Prostate gland (tissue), 2 donors: Measurements from ENCODE around the gene LCN1. TPM values are rescaled to one million over a fixed set of nuclear protein-coding genes. Genes with fewer than 3 reads are reported as not detected.

ENCODE experiments used
- DNase-seq: peaks from one replicate; pipeline ENCODE4 v3.0.0-alpha.2; 2019; ENCODE audit warnings: low spot score
- H3K27ac ChIP-seq, 2 donors: fragments of 200-600 bp; sonication (generic); 2 replicates each; pipeline ENCODE4 v1.5.1; 2017 to 2019
- H3K27me3 ChIP-seq: fragments of 200-600 bp; sonication (generic); replicated peaks from 2 replicates; pipeline ENCODE4 v1.5.1; 2019; ENCODE audit not compliant: insufficient read depth
- H3K36me3 ChIP-seq, 2 donors: fragments of 200-600 bp; sonication (generic); 1 replicate in 1 of 2; 2 replicates in 1 of 2; pipeline versions ENCODE4 v1.5.1 to v1.8.1; 2017 to 2019
- H3K4me1 ChIP-seq: fragments of 200-600 bp; sonication (generic); replicated peaks from 2 replicates; pipeline ENCODE4 v1.5.1; 2019
- H3K4me3 ChIP-seq, 2 donors: fragments of 200-600 bp; sonication (generic); 2 replicates each; pipeline ENCODE4 v1.5.1; 2017 to 2019
- H3K9me3 ChIP-seq: fragments of 200-600 bp; sonication (generic); 2 replicates; pipeline ENCODE4 v1.5.1; 2017
- POLR2A ChIP-seq: fragments of 450-650 bp; IDR thresholded peaks from one replicate; pipeline ENCODE4 v1.6.1; 2016; ENCODE audit warnings: antibody characterized with exemption, mild to moderate bottlenecking
- POLR2AphosphoS5 ChIP-seq: sonication (generic); formaldehyde crosslinking; IDR thresholded peaks from one replicate; pipeline ENCODE4 v1.6.1; 2017; ENCODE audit warnings: antibody characterized with exemption
- WGBS: methylation state at CpG from one replicate; pipeline ENCODE4 v1.1.5; 2018; 5-methylcytosine and 5-hydroxymethylcytosine counted together
- intact Hi-C: fragments of 100-400 bp; cut with DNase I; formaldehyde crosslinking; loops from one replicate; pipeline ENCODE4 v1.14.2; 2022
- total RNA-seq, 2 donors: library from RNA; depleted of rRNA; stranded (reverse); fragments of >200 nt; gene quantifications; one replicate each; pipeline ENCODE4 v1.1.0, GENCODE V29; 2016
- TF ChIP-seq, protein P1 (sequence below), 4 experiments: fragments of 200-600 bp in 2 of 4; fragments of 450-650 bp in 2 of 4; sonication (generic) in 2 of 4; IDR thresholded peaks; 1 replicate in 3 of 4; 2 replicates in 1 of 4; pipeline ENCODE4 v1.5.1; 2016 to 2019; ENCODE audit warnings: antibody characterized with exemption in 4 of 4, mild to moderate bottlenecking in 2 of 4, moderate library complexity in 2 of 4

Gene LCN1
- total RNA-seq, 2 donors from 2014 or later, result not detected

GRCh38 chr9:135476561-135477355 lies 44.5 kb upstream of the LCN1 start:
- intact Hi-C loops, result no loop called here
- TF ChIP-seq, protein P1, sequence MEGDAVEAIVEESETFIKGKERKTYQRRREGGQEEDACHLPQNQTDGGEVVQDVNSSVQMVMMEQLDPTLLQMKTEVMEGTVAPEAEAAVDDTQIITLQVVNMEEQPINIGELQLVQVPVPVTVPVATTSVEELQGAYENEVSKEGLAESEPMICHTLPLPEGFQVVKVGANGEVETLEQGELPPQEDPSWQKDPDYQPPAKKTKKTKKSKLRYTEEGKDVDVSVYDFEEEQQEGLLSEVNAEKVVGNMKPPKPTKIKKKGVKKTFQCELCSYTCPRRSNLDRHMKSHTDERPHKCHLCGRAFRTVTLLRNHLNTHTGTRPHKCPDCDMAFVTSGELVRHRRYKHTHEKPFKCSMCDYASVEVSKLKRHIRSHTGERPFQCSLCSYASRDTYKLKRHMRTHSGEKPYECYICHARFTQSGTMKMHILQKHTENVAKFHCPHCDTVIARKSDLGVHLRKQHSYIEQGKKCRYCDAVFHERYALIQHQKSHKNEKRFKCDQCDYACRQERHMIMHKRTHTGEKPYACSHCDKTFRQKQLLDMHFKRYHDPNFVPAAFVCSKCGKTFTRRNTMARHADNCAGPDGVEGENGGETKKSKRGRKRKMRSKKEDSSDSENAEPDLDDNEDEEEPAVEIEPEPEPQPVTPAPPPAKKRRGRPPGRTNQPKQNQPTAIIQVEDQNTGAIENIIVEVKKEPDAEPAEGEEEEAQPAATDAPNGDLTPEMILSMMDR (IDR thresholded peaks at IDR 0.05), result no peak
- no peak for TF ChIP-seq POLR2AphosphoS5
- Histone ChIP-seq H3K4me3 (no peak overlapping the region), H3K27ac (no peak overlapping the region), H3K4me1 (peaks cover 2% of the 10 kb centered on the region), H3K9me3 (no peaks in the 10 kb centered on the region), H3K27me3 (no peaks in the 10 kb centered on the region), H3K36me3 (no peaks in the 10 kb centered on the region)
- WGBS, result 85% methylated on average over 10 of the region's 10 CpGs
- DNase-seq, result no peak

- Histone ChIP-seq H3K9me3 (no peaks in the 10 kb centered on the region), H3K4me3 (no peak overlapping the region), H3K27ac (no peak overlapping the region), H3K36me3 (no peaks in the 10 kb centered on the region), H3K27me3 (no peaks in the 10 kb centered on the region), H3K4me1 (peaks cover 2% of the 10 kb centered on the region)
- intact Hi-C loops, result no loop called here
- 62% methylated on average over 10 of the region's 10 CpGs for WGBS
- DNase-seq, result no peak
- no peak for TF ChIP-seq POLR2AphosphoS5
- TF ChIP-seq, protein P1 (IDR thresholded peaks at IDR 0.05), result no peak
Observed at GRCh38 chr9:135478191-135478590, 43.0 kb upstream of the LCN1 start.

- Histone ChIP-seq H3K27me3 (no peaks in the 10 kb centered on the region), H3K9me3 (no peaks in the 10 kb centered on the region), H3K4me3 (peak overlapping the region; percentile 57 to 72), H3K4me1 (peaks cover 2% of the 10 kb centered on the region), H3K36me3 (no peaks in the 10 kb centered on the region), H3K27ac (peak overlapping the region; percentile 82 to 88)
- intact Hi-C loops, result no loop called here
- WGBS, result 2% methylated on average over 20 of the region's 64 CpGs
- TF ChIP-seq POLR2AphosphoS5, result peak; percentile 50
- TF ChIP-seq, protein P1 (IDR thresholded peaks at IDR 0.05), result peak in 2 of 4 experiments; percentile 8 to 16
- TF ChIP-seq POLR2A, result peak; percentile 49
- peak; percentile 62 for DNase-seq
Observed at GRCh38 chr9:135478829-135479468, 42.3 kb upstream of the LCN1 start.

DNA sequence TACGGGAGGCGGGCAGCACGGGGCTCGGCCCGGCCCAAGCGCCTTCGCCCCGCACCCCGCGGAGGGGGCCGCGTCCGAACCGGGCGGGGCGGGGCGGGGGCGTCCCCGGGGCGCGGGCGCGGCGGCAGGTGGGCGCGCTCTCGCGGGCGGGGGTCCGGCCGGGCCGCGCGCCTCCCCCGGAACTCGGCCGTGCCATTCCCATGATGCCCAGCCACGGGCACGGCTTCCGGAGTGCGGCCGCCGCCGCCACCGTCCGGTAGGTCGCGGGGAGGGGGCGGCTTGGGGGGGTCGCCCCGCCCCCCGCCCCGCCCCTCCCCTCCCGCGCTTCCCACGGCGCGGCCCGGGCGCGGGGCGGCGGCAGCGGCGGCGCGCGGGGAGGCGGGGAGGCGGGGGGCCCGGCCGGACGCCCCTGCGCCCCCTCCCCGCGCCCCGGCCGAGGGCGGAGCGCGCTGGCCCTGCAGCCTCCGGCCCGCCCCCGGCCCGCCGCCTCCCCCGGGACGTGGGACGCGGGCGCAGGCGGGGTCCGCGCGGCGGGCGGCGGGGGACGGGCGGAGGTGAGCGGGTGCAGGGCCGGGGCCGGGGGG lies 41.7 kb upstream of the LCN1 start, which contains the start of gene PPP1R26:
Gene PPP1R26 (plus strand): TSS at position 314 of the 584 bp plus-strand sequence. CDS start 4,729 bp downstream, outside the sequence.
- TF ChIP-seq, protein P1 (IDR thresholded peaks at IDR 0.05), result no peak
- TF ChIP-seq POLR2AphosphoS5 (no peak), POLR2A (no peak)
- no peaks in the 10 kb centered on the region for H3K9me3 ChIP-seq
- intact Hi-C loops, result no loop called here
- H3K36me3 ChIP-seq, result no peaks in the 10 kb centered on the region
- WGBS, result 0% methylated on average over 2 of the region's 103 CpGs
- peak within 1 kb of the TSS; percentile 57 to 72 for H3K4me3 ChIP-seq
- DNase-seq, result no peak
- no peaks in the 10 kb centered on the region for H3K27me3 ChIP-seq
- peaks cover 2% of the 10 kb centered on the region for H3K4me1 ChIP-seq
- H3K27ac ChIP-seq, result peak within 1 kb of the TSS; percentile 82 to 88
